Measurements from ENCODE around the gene PAQR5.

The PAQR5 gene, protein sequence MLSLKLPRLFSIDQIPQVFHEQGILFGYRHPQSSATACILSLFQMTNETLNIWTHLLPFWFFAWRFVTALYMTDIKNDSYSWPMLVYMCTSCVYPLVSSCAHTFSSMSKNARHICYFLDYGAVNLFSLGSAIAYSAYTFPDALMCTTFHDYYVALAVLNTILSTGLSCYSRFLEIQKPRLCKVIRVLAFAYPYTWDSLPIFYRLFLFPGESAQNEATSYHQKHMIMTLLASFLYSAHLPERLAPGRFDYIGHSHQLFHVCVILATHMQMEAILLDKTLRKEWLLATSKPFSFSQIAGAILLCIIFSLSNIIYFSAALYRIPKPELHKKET

DNA sequence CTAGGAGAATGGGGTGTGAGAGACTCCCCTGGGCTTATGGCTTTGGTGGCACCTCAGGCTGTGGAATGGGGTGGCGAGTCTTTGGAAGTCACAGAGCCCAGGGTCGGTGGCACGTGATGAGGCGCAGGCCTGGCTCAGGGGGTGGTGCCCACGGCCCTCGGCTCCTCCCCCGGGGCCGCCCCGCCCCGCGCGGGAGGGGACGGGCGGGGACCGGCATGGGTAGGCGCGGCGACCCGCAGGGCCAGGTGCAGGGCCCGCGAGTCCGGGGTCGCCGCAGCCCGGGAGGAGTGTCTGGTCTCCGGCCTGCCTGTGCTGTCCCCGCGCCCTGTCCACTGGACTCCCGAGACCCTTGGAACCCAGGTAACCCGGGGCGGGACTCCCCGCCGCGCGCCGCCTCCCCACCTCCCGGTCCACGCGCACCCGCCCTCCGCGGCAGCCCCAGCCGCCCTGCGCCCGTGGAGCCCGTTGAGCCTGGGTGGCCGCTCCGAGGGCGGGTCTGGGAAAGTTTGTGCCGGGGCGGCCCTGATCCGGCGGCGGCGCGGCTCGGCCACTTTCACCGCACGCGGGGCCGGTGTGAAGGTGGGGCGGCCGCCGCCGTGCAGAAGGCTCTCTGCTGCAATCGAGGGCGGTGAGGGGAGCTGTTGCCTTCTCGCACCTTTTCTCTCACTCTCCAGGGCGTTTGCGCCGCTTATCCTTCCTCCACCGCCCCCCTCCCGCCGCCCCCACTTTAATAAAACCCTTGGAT lies at the start of gene PAQR5:
Gene PAQR5 (plus strand): TSS at position 216 of the 745 bp plus-strand sequence. CDS start 61,169 bp downstream, outside the sequence.
- H3K4me1 Mint-ChIP-seq, result peaks cover 4 to 6% of the 10 kb centered on the region in 2 donors
- H3K27ac Mint-ChIP-seq, result peak within 1 kb of the TSS; percentile 6
- H3K36me3 Mint-ChIP-seq, result no peaks in the 10 kb centered on the region
- ATAC-seq (replicated peaks), result peak; percentile 55 to 66
- H3K9me3 Mint-ChIP-seq, result peaks cover 0 to 1% of the 10 kb centered on the region in 2 donors
- peak within 1 kb of the TSS; percentile 75 for H3K4me3 Mint-ChIP-seq
- no peak for DNase-seq
- H3K27me3 Mint-ChIP-seq, result peaks cover 63 to 80% of the 10 kb centered on the region in 2 donors

DNA sequence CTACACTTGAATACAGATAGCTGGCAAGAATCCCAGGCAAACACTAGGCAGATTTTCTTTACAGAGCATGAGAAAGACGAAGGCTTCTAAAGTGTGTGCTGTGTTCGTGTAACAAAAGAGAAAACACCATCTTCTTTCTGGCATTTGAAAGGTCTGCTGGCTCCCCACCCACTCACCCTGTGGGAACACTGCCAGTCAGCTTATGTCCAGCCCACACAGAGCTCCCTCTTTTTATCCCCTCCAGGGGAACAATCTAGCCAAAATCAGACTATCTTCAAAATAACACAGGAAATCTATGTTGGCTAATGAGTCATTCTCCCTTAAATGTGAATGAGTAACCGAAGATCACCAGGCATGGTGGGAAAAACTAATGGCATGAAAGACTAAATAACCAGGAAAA lies 45.6 kb upstream of the PAQR5 start:
- Mint-ChIP-seq H3K27ac (no peak overlapping the region), H3K36me3 (peaks cover 0 to 2% of the 10 kb centered on the region in 2 donors), H3K27me3 (no peaks in the 10 kb centered on the region), H3K4me1 (no peaks in the 10 kb centered on the region), H3K9me3 (no peaks in the 10 kb centered on the region), H3K4me3 (no peak overlapping the region)
- ATAC-seq (replicated peaks), result no peak
- no peak for DNase-seq

DNA sequence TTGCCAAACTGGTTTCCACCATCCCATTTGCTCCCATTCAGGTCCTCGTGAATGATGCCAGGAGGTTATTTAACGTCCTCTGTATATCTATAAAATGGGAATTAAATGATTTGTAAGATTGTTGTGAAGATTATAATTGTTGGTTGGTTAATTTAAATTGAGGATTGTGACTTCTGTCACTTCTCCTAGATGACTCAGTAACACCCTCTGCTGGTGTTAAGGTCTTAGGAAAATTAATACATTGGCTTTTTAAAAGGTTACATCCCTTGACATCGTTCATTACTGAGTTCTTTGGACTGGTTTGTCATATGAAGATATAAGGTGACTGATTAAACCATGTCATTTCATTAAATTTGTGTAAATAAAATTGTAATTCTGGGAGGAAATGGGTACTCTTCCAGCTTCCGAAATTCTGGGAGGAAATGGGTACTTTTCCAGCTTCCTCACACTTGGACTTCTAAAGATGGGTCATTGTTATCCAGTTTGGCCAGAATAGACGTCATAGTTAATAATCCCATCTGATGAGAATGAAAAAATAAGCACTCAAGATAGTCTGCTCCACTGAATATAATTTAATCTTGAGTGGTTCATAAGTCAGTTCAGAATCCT lies 33.3 kb upstream of the PAQR5 start:
- Mint-ChIP-seq H3K36me3 (peaks cover 2 to 3% of the 10 kb centered on the region in 2 donors), H3K4me1 (no peaks in the 10 kb centered on the region), H3K4me3 (no peak overlapping the region), H3K27ac (no peak overlapping the region), H3K9me3 (no peaks in the 10 kb centered on the region), H3K27me3 (no peaks in the 10 kb centered on the region)
- DNase-seq, result no peak
- no peak for ATAC-seq (replicated peaks)

DNA sequence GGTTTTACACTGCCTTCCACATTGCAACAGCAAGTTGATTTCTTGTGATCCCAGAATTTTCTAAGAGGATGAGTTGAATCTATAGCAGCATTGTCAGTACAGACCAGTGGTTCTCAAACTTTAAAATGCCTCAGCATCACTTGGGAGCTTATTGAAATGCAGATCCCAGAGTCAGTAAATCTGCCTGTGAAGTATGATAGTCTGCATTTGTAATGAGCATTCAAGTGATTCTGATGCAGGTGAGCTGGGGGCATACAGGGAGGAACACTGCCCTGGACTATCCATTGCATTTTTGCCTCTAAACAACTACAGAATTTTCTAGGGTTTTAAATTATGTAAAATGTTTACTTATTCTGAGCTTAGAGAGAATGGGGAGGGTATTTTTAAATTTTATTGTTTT lies 27.5 kb upstream of the PAQR5 start:
- DNase-seq, result no peak
- Mint-ChIP-seq H3K27ac (no peak overlapping the region), H3K4me3 (no peak overlapping the region), H3K36me3 (no peaks in the 10 kb centered on the region), H3K4me1 (no peaks in the 10 kb centered on the region), H3K9me3 (no peaks in the 10 kb centered on the region), H3K27me3 (no peaks in the 10 kb centered on the region)
- ATAC-seq (replicated peaks), result no peak

DNA sequence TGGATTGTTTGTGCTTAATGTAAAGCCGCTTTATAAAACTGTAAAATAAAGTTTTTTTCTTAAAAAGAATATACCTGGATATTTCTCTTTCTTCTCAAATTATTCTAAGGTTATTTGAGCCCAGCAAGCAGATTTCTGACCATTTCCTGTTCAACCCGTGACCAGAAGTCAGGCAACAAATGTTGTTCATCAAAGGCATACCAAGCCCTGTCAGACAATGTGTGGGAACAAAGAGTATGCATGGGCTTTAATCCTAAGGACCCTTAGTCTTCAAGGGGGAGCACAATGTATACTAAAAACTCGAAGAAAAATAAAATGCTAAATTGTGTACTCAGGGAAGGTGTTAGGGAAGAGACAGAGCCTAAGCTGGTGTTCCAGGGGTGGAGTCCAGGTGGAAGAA lies 26.6 kb upstream of the PAQR5 start:
- H3K4me3 Mint-ChIP-seq, result no peak overlapping the region
- no peak for DNase-seq
- no peaks in the 10 kb centered on the region for H3K9me3 Mint-ChIP-seq
- H3K36me3 Mint-ChIP-seq, result no peaks in the 10 kb centered on the region
- no peak overlapping the region for H3K27ac Mint-ChIP-seq
- no peaks in the 10 kb centered on the region for H3K27me3 Mint-ChIP-seq
- no peaks in the 10 kb centered on the region for H3K4me1 Mint-ChIP-seq
- no peak for ATAC-seq (replicated peaks)

DNA sequence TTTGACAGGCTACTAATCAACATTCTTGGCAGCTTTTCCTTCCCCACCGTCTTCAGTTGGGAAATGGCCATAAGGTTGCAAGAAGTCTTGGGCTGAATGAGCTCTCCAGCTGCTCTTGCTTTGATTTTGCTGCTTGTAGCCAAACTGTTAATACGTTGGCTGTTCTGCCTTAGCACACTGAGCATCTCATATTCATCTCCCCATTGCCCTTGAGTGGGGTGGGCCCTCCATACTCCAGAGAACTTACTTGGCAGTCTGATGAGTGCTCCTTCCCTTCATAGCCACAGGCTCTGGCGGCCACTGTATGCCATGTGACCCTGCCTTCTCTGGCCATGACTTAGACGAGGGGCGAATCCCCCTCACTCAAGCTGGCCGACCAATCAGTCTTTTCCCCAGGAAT lies 25.8 kb upstream of the PAQR5 start:
- no peak for DNase-seq
- H3K4me1 Mint-ChIP-seq, result no peaks in the 10 kb centered on the region
- H3K36me3 Mint-ChIP-seq, result no peaks in the 10 kb centered on the region
- no peak for ATAC-seq (replicated peaks)
- no peak overlapping the region for H3K27ac Mint-ChIP-seq
- H3K4me3 Mint-ChIP-seq, result no peak overlapping the region
- H3K27me3 Mint-ChIP-seq, result no peaks in the 10 kb centered on the region
- H3K9me3 Mint-ChIP-seq, result no peaks in the 10 kb centered on the region

DNA sequence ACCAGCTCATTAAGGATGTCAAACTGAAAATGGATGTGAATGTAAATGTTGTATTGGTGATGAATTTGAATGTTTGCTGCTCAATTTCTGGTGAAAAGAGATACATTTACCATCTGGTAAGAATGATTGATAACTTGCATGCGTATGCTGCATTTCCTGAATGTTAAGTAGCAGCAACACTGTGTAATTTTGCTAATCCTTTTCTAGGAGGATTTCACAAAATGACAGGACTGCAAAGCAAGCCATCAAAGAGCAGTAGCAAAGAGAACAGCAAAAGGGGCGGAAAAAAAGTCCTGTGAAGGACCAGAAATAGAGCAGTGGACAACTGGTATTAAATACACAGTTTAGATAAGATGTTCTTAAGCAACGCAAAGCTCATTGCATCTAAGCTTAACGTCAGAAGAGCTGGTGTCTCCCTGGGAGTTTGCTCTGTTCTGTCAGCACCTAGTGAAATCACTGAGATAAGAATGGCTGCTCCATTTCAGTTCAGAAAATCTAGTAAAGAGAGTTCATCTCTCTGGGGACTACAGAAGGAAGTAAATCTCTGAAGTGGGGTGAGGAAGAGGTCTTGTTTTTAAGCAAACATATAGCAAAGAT lies 23.5 kb upstream of the PAQR5 start:
- Mint-ChIP-seq H3K4me3 (no peak overlapping the region), H3K36me3 (no peaks in the 10 kb centered on the region), H3K27ac (no peak overlapping the region), H3K4me1 (no peaks in the 10 kb centered on the region), H3K27me3 (peaks cover 0 to 10% of the 10 kb centered on the region in 2 donors), H3K9me3 (no peaks in the 10 kb centered on the region)
- DNase-seq, result no peak
- no peak for ATAC-seq (replicated peaks)

DNA sequence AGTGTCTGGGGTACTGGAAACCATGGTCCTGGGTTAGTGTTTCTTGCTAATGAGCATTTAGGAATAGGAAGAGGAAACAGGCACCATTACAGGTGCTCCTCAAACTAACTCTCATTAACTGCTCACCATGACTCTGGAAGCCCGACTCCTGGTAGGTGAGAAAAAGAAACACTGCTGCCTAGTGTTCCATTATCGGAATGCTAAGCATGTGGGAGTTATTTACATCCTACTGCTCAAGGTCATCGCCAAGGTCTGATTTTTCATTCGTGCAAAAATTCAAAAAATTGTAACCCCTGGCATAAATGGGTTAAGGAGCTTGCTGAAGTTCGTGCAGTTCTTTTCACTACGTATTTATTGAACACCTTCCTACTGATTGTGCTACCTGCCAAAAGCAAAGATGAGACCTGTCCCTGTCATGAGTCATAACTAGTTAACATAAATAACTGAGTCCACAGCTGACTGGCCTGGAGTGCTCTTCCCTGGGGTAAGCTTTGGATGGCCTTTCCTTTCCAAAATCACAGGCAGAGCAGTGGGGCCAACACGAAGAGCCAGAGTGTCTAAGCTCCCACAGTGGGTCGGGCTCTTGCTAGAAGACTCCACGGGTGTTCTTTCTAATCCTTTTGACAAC lies 22.7 kb upstream of the PAQR5 start:
- Mint-ChIP-seq H3K36me3 (no peaks in the 10 kb centered on the region), H3K4me3 (no peak overlapping the region), H3K4me1 (no peaks in the 10 kb centered on the region), H3K27ac (no peak overlapping the region), H3K9me3 (no peaks in the 10 kb centered on the region), H3K27me3 (peaks cover 0 to 10% of the 10 kb centered on the region in 2 donors)
- DNase-seq, result no peak
- ATAC-seq (replicated peaks), result no peak

DNA sequence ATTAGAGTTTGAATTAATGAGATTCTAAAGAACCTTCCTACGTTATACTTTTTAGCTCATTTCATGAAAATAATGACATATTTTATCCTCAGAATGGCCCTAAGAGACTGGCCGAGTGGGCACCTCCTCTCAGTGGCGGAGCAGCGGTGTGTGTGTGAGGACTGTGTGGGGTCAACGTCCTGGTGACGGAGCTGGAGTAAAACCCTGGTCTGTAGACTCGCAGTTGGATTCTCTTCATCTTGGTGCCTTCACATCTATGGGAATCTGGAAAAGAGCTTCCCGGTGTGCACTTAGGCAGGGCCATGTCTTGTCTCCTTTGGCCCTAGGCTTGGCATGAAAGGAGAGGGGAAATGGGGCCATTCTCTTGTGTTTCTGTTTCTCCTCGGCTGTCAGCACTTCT lies 21.4 kb upstream of the PAQR5 start:
- ATAC-seq (replicated peaks) (no peak), DNase-seq (no peak)
- Mint-ChIP-seq H3K27ac (no peak overlapping the region), H3K4me1 (no peaks in the 10 kb centered on the region), H3K36me3 (no peaks in the 10 kb centered on the region), H3K9me3 (no peaks in the 10 kb centered on the region), H3K27me3 (peaks cover 0 to 10% of the 10 kb centered on the region in 2 donors), H3K4me3 (no peak overlapping the region)

DNA sequence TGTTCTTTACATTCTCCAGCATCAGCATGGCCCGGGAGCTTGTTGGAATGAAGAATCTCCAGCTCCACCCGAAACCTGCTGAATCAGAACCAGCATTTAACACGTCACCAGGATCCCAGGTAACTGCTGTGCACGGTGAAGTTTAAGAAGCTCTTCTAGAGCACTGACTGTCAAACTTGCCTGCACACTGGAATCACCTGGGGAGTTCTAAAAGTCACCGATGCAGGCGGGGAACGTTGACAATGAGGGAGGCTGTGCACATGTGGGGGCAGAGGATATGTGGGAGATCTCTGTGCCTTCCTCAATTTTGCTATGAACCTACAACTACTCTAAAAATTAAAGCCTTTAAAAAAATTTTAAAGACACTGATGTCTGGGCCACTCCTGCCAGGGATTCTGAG lies 19.1 kb upstream of the PAQR5 start:
- ATAC-seq (replicated peaks) (no peak), DNase-seq (no peak)
- H3K9me3 Mint-ChIP-seq, result no peaks in the 10 kb centered on the region
- H3K4me3 Mint-ChIP-seq, result no peak overlapping the region
- H3K4me1 Mint-ChIP-seq, result no peaks in the 10 kb centered on the region
- H3K27me3 Mint-ChIP-seq, result peaks cover 4 to 16% of the 10 kb centered on the region in 2 donors
- H3K36me3 Mint-ChIP-seq, result no peaks in the 10 kb centered on the region
- H3K27ac Mint-ChIP-seq, result no peak overlapping the region

DNA sequence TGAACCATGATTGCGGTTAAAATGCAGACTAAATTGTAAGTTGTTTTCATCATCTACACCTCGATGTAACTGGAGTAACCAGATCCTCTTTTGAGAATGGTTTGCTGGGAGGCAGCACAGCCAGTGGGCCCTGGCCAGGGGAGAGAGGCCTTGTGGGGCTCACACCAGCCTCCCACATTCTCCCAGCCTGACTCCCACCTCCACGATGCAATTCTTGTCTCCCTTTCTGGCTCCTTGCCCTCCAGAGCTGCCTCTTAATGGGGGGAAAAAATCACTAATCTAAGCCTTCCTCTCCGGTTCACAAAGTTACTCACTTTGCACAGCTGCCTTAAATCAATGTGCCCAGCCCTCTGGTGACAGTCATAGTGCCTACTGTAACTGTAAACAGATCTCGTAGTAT lies 17.9 kb upstream of the PAQR5 start:
- H3K4me1 Mint-ChIP-seq, result no peaks in the 10 kb centered on the region

DNA sequence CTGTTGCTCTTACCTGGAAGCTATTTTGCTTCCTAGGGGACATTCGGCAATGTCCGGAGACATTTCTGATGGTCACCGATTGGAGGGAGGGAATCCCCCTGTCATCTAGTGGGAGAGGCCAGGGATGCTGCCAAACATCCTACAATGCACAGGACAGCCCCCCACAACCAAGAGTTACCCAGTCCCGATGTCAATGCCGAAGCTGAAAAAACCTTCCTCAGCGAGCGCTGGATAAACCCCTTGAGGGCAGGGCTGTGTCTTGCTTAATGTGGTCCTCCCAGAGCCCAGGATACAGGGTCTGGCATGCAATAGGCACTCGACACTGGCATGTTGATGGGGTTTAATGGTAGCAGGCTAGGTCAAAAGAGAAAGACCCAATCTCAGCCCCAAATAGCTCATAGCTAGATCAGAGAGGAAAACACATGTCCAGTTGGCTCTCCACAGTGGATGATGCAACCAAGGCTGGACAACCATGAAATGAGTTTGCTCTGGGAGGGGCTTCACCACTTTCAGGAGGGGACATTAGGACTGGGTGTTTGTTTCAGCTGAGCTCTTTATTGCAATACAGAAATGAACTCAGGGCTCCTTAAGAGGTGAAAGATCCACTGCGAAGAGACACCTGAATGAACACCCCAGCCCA lies 16.5 kb upstream of the PAQR5 start:
- Mint-ChIP-seq H3K9me3 (no peaks in the 10 kb centered on the region), H3K27ac (no peak overlapping the region), H3K4me1 (no peaks in the 10 kb centered on the region), H3K4me3 (no peak overlapping the region), H3K27me3 (peaks cover 4 to 16% of the 10 kb centered on the region in 2 donors), H3K36me3 (no peaks in the 10 kb centered on the region)
- ATAC-seq (replicated peaks), result no peak
- no peak for DNase-seq

More for the DNA sequence above, 17.9 kb upstream of the PAQR5 start:
- H3K9me3 Mint-ChIP-seq, result no peaks in the 10 kb centered on the region
- H3K4me3 Mint-ChIP-seq, result no peak overlapping the region
- DNase-seq (no peak), ATAC-seq (replicated peaks) (no peak)
- H3K36me3 Mint-ChIP-seq, result no peaks in the 10 kb centered on the region
- H3K27me3 Mint-ChIP-seq, result peaks cover 4 to 16% of the 10 kb centered on the region in 2 donors
- no peak overlapping the region for H3K27ac Mint-ChIP-seq

DNA sequence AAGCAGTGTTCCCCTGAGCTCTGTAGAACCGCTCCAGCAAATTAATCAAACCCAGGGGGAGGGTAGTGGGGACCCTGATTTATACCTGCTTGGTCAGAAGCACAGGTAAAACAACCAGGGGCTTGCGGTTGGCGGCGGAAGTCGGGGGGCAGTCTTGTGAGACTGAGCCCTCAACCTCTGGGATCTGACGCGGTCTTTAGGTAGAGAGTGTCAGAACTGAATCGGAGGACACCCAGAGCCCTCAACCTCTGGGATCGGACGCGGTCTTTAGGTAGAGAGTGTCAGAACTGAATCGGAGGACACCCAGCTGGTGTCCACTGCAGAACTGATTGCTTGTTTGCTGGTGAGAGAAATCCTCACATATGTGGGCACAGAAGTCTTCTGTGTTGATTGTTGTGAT lies 12.9 kb upstream of the PAQR5 start:
- no peak for DNase-seq
- no peak overlapping the region for H3K27ac Mint-ChIP-seq
- H3K36me3 Mint-ChIP-seq, result no peaks in the 10 kb centered on the region
- H3K4me1 Mint-ChIP-seq, result no peaks in the 10 kb centered on the region
- no peak for ATAC-seq (replicated peaks)
- H3K27me3 Mint-ChIP-seq, result peaks cover 4 to 6% of the 10 kb centered on the region in 2 donors
- no peak overlapping the region for H3K4me3 Mint-ChIP-seq
- no peaks in the 10 kb centered on the region for H3K9me3 Mint-ChIP-seq

DNA sequence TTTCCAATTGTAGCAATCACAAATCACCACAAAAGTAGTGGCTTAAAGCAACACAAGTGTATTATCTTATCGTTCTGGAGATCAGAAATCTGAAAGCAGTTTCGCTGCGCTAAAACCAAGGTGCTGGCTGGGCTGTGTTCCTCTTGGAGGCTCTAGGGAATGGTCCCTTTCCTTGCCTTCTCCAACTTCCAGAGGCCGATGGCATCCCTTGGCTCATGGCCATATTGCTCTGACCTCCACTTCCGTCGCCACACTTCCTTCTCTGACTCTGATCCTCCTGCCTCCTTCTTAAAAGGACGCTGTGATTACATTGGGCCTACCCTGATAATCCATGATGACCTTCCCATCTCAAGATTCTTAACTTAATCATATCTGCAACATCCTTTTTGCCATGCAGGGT lies 10.7 kb upstream of the PAQR5 start:
- ATAC-seq (replicated peaks), result no peak
- no peak overlapping the region for H3K4me3 Mint-ChIP-seq
- no peaks in the 10 kb centered on the region for H3K9me3 Mint-ChIP-seq
- H3K27me3 Mint-ChIP-seq, result peaks cover 3 to 4% of the 10 kb centered on the region in 2 donors
- no peaks in the 10 kb centered on the region for H3K4me1 Mint-ChIP-seq
- H3K27ac Mint-ChIP-seq, result no peak overlapping the region
- DNase-seq, result no peak
- H3K36me3 Mint-ChIP-seq, result no peaks in the 10 kb centered on the region

Measured in stimulated activated naive B cell treated with anti-CD40 and anti-IgM and Interleukin-4, amounts not matched to agents 10 μg/mL and 1 μg/mL and 100 μg/mL, for 72 hours (primary cell).